Esophagus squamous epithelium (tissue), 5 donors: ENCODE results near the gene MAP4K1. TPM values are rescaled to one million over a fixed set of nuclear protein-coding genes. Genes with fewer than 3 reads are reported as not detected.
A peak's percentile ranks its signal among the peaks of the same experiment; 100 is the strongest.

Source experiments
- DNase-seq: peaks from one replicate; lab custom pipeline; 2025; lab: John Stamatoyannopoulos, UW
- H3K27ac ChIP-seq, 4 donors: fragments of 200-600 bp; sonication (generic); one replicate each; pipeline ENCODE4 v1.5.1; 2016 to 2019; ENCODE audit warnings: mild to moderate bottlenecking in 1 of 4
- H3K27me3 ChIP-seq, 4 donors: fragments of 200-600 bp; sonication (generic); 1 replicate in 3 of 4; 2 replicates in 1 of 4; pipeline versions ENCODE4 v1.5.1 to v1.6.0; 2017 to 2021; ENCODE audit warnings: antibody characterized with exemption in 1 of 4
- H3K36me3 ChIP-seq, 3 donors: fragments of 200-600 bp; sonication (generic); one replicate each; pipeline ENCODE4 v1.5.1; 2016 to 2019
- H3K4me1 ChIP-seq, 3 donors: fragments of 200-600 bp; sonication (generic); one replicate each; pipeline ENCODE4 v1.5.1; 2017 to 2019
- H3K4me3 ChIP-seq, 4 donors: fragments of 200-600 bp; sonication (generic); 1 replicate in 3 of 4; 2 replicates in 1 of 4; pipeline ENCODE4 v1.5.1; 2016 to 2019; ENCODE audit warnings: mild to moderate bottlenecking in 2 of 4, moderate library complexity in 1 of 4
- H3K9me3 ChIP-seq, 3 donors: fragments of 200-600 bp; sonication (generic); one replicate each; pipeline ENCODE4 v1.5.1; 2016 to 2019
- POLR2A ChIP-seq, 4 donors: fragments of 450-650 bp; IDR thresholded peaks; one replicate each; pipeline ENCODE4 v1.6.1; 2017; ENCODE audit warnings: antibody characterized with exemption in 4 of 4, mild to moderate bottlenecking in 4 of 4, moderate library complexity in 3 of 4
- WGBS, 2 donors: methylation state at CpG; one replicate each; pipeline ENCODE4 v1.1.5; 2018; 5-methylcytosine and 5-hydroxymethylcytosine counted together
- intact Hi-C: fragments of 100-400 bp; cut with DNase I; formaldehyde crosslinking; loops from one replicate; pipeline ENCODE4 v1.15.0; 2022
- total RNA-seq, 4 donors: library from RNA; depleted of rRNA; stranded (reverse); fragments of >200 nt; gene quantifications; one replicate each; pipeline ENCODE4 v1.1.0, GENCODE V29; 2016
- TF ChIP-seq, protein P1 (sequence below), 6 experiments: fragments of 450-650 bp in 4 of 6; fragments of 200-600 bp in 2 of 6; sonication (generic) in 2 of 6; IDR thresholded peaks; one replicate each; pipeline ENCODE4 v1.5.1; 2016 to 2019; ENCODE audit warnings: antibody characterized with exemption in 6 of 6, mild to moderate bottlenecking in 4 of 6, moderate library complexity in 4 of 6
- donor health status: DM: yes; HTN: yes; CAD: no.

MAP4K1 gene
- total RNA-seq, 4 donors from 2014 or later: 1.5 to 4.2 (median 2.7) TPM

- peak within 1 kb of the TSS; percentile 89 to 97 (median 94) for H3K27ac ChIP-seq
- TF ChIP-seq POLR2A (IDR thresholded peaks at IDR 0.05): peak in 3 of 4 donors; percentile 42 to 70 (median 57)
- TF ChIP-seq, protein P1, sequence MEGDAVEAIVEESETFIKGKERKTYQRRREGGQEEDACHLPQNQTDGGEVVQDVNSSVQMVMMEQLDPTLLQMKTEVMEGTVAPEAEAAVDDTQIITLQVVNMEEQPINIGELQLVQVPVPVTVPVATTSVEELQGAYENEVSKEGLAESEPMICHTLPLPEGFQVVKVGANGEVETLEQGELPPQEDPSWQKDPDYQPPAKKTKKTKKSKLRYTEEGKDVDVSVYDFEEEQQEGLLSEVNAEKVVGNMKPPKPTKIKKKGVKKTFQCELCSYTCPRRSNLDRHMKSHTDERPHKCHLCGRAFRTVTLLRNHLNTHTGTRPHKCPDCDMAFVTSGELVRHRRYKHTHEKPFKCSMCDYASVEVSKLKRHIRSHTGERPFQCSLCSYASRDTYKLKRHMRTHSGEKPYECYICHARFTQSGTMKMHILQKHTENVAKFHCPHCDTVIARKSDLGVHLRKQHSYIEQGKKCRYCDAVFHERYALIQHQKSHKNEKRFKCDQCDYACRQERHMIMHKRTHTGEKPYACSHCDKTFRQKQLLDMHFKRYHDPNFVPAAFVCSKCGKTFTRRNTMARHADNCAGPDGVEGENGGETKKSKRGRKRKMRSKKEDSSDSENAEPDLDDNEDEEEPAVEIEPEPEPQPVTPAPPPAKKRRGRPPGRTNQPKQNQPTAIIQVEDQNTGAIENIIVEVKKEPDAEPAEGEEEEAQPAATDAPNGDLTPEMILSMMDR (IDR thresholded peaks at IDR 0.05): peak in 1 of 6 experiments; percentile 45
- DNase-seq: peak; percentile 85
- intact Hi-C loops: no loop called here
- 0 to 9% methylated on average over 1 to 7 of the region's 64 CpGs for WGBS, 2 donors
- no peaks in the 10 kb centered on the region for H3K27me3 ChIP-seq
- H3K4me3 ChIP-seq: peak within 1 kb of the TSS; percentile 62 to 98 (median 90)
- H3K36me3 ChIP-seq: peaks cover 13 to 40% (median 21%) of the 10 kb centered on the region in 3 donors
- no peaks in the 10 kb centered on the region for H3K9me3 ChIP-seq
- H3K4me1 ChIP-seq: peaks cover 16 to 33% (median 18%) of the 10 kb centered on the region in 3 donors
Observed at GRCh38 chr19:38618590-38619360, 1.0 kb upstream of the MAP4K1 start, which contains the start of gene EIF3K. Gene EIF3K, plus strand, starts transcription at chr19:38619188. Its CDS starts 81 bp downstream, at chr19:38619269.

DNA sequence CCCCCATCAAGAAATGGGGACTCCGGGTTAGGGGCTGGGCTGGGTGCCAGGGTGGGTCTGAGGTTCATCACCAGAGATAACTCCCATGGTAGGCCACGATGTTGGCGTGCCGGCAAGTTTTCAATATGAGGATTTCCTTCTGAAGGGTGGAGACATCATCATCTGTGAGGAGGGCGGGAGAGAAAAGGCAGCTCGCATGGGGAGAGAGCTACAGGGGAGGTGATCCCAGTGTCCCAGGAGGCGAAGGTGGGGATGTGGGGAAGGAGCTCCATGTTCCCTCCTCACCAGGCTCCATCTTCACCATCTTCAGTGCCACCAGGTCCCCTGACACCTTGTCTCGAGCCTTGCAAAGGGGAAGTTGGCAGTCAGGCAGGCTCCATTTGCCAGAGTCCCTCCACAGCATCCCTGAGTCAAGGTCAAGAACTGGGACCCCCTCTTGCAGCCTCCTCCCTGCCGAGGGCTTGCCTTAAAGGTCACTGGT, 430 bp downstream of the MAP4K1 start:
- no peaks in the 10 kb centered on the region for H3K9me3 ChIP-seq
- 62 to 66% methylated on average over 9 of the region's 9 CpGs for WGBS, 2 donors
- TF ChIP-seq POLR2A (IDR thresholded peaks at IDR 0.05): no peak
- TF ChIP-seq, protein P1 (IDR thresholded peaks at IDR 0.05): no peak
- intact Hi-C loops: no loop called here
- H3K36me3 ChIP-seq: peaks cover 9 to 25% (median 14%) of the 10 kb centered on the region in 3 donors
- no peak for DNase-seq
- H3K4me3 ChIP-seq: peak overlapping the region in 3 of 4 donors; percentile 83 to 98 (median 96)
- peak overlapping the region; percentile 9 to 97 (median 88) for H3K27ac ChIP-seq
- H3K4me1 ChIP-seq: peaks cover 16 to 33% (median 18%) of the 10 kb centered on the region in 3 donors
- H3K27me3 ChIP-seq: no peaks in the 10 kb centered on the region

- intact Hi-C loops: no loop called here
- peaks cover 6 to 15% (median 7%) of the 10 kb centered on the region in 3 donors for H3K36me3 ChIP-seq
- TF ChIP-seq, protein P1 (IDR thresholded peaks at IDR 0.05): no peak
- no peak for TF ChIP-seq POLR2A (IDR thresholded peaks at IDR 0.05)
- H3K27me3 ChIP-seq: no peaks in the 10 kb centered on the region
- 82 to 92% methylated on average over 6 of the region's 6 CpGs for WGBS, 2 donors
- no peak for DNase-seq
- no peaks in the 10 kb centered on the region for H3K9me3 ChIP-seq
- H3K27ac ChIP-seq: no peak overlapping the region
- no peak overlapping the region for H3K4me3 ChIP-seq
- H3K4me1 ChIP-seq: peaks cover 16 to 28% (median 18%) of the 10 kb centered on the region in 3 donors
Observed at GRCh38 chr19:38616265-38616664, 1.5 kb downstream of the MAP4K1 start.

GRCh38 chr19:38615007-38615581, 2.7 kb downstream of the MAP4K1 start:
- Histone ChIP-seq H3K36me3 (peaks cover 0 to 3% (median 0%) of the 10 kb centered on the region in 3 donors), H3K27me3 (no peaks in the 10 kb centered on the region), H3K27ac (no peak overlapping the region), H3K4me3 (no peak overlapping the region), H3K9me3 (no peaks in the 10 kb centered on the region), H3K4me1 (peaks cover 14 to 19% (median 16%) of the 10 kb centered on the region in 3 donors)
- 71 to 75% methylated on average over 7 of the region's 7 CpGs for WGBS, 2 donors
- no peak for TF ChIP-seq POLR2A (IDR thresholded peaks at IDR 0.05)
- TF ChIP-seq, protein P1 (IDR thresholded peaks at IDR 0.05): no peak
- intact Hi-C loops: no loop called here
- DNase-seq: no peak
